Glomerular endothelial cell (primary cell): ENCODE measurements around the gene ABCA2. TPM values are rescaled to one million over a fixed set of nuclear protein-coding genes. Genes with fewer than 3 reads are reported as not detected.

Source experiments
- DNase-seq: peaks from one replicate; pipeline ENCODE4 v3.0.0-alpha.2; 2011; ENCODE audit warnings: low read depth, low spot score; ENCODE audit errors: extremely low read depth
- total RNA-seq: library from RNA; depleted of rRNA; stranded (reverse); fragments of >200 nt; gene quantifications from 2 replicates; pipeline ENCODE4 v1.2.3, GENCODE V29; 2015

The ABCA2 gene
- 27.2 and 28.4 TPM in 2 replicates for total RNA-seq

GRCh38 chr9:137027369-137028262 is at the start of gene ABCA2:
ABCA2 (minus strand) TSS chr9:137028237; CDS start chr9:137028140, 97 bp downstream.
- no peak for DNase-seq

DNA sequence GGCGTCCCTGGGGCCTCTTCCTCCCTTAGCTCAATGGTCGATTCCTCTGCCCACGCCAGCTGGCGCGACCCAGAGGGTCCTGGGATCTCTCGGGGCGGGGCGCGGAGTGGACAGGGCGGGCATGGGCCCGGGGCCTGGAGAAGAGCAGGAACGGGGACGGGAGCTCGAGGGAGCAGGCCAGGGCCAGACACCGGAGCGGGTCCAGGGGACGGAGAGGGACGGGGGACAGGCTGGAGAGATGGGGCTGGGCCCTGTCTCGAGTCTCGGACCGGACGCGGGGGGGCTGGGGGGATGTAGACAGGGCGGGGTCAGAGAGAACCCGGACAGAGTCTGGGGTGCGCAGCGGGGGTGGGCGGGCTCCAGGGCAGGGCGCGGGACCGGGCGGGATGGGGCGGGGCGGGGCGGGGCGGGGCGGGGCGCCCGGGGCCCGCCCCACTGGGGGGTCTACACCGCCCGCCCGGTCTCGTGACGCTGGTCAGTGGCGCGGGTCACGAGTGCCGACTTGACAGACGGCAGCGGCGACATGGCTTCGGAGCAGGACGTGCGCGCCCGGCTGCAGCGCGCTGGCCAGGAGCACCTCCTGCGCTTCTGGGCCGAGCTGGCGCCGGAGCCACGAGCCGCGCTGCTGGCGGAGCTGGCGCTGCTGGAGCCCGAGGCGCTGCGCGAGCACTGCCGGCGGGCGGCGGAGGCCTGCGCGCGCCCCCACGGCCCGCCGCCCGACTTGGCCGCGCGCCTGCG is 49.1 kb upstream of the ABCA2 start, which contains the start of gene UAP1L1:
Gene UAP1L1, plus strand, starts transcription at position 508 of the 738 bp plus-strand sequence. Its CDS starts 16 bp downstream, at position 524.
- DNase-seq: no peak

DNA sequence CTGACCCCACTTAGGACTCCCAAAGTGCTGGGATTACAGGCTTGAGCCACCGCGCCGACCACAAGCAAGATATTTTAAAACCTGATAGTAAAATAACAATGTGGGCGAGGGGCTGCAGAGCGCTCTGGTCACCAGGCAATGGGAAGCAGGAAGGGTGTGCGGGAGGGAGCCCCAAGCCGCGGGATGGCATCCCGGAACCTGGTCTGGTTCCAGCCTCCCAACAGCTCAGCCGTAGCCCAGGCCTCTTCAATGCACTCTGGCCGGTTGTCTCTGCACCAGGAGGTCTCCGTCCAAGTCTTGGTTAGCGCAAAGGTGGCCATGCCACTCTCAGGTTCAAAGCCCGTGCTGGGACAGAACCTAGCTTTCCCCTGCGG is 48.6 kb upstream of the ABCA2 start:
- DNase-seq: no peak

DNA sequence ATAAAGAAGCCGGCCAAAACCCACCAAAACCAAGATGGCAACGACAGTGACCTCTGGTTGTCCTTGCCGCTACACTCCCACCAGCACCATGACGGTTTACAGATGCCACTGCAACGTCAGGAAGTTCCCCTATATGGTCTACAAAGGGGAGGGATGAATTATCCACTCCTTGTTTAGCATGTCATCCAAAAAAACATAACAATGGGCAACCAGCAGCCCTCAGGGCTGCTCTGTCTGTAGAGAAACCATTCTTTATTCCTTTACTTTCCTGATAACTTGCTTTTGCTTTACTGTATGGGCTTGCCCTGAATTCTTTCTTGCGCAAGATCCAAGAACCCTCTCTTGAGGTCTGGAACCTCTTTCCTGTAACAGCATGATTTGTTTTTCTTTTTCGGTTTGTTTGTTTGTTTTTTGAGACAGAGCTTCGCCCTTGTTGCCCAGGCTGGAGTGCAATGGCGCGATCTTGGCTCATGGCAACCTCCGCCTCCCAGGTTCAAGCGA is 47.3 kb upstream of the ABCA2 start:
- no peak for DNase-seq

GRCh38 chr9:137074657-137075274 is 46.7 kb upstream of the ABCA2 start:
- no peak for DNase-seq

- no peak for DNase-seq
Measured at GRCh38 chr9:137073992-137074399, 46.0 kb upstream of the ABCA2 start.

GRCh38 chr9:137071282-137071681 is 43.2 kb upstream of the ABCA2 start:
- no peak for DNase-seq

DNA sequence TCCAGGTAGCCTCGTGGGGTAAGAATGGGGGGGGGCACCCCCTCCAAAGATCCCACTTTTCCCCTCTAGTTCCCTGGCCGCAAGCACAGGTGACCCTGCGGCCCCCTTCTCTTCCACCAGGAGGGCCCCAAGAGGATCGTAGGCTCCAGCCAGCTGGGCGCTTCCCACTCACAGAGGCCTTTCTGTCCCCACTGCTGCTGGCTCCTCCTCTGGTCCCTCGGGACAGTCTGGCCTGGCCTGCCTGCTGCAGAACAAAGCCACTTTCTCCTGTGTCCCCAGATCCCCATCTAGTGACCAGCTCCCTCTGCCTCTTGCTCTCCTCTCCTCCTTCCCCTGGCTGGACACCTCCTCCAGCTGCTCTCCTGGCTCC is 42.9 kb upstream of the ABCA2 start:
- DNase-seq: no peak

- no peak for DNase-seq
Measured at GRCh38 chr9:137070201-137070905, 42.3 kb upstream of the ABCA2 start, which contains the start of gene SAPCD2. SAPCD2 (minus strand) TSS chr9:137070557; CDS start chr9:137070460, 97 bp downstream.

DNA sequence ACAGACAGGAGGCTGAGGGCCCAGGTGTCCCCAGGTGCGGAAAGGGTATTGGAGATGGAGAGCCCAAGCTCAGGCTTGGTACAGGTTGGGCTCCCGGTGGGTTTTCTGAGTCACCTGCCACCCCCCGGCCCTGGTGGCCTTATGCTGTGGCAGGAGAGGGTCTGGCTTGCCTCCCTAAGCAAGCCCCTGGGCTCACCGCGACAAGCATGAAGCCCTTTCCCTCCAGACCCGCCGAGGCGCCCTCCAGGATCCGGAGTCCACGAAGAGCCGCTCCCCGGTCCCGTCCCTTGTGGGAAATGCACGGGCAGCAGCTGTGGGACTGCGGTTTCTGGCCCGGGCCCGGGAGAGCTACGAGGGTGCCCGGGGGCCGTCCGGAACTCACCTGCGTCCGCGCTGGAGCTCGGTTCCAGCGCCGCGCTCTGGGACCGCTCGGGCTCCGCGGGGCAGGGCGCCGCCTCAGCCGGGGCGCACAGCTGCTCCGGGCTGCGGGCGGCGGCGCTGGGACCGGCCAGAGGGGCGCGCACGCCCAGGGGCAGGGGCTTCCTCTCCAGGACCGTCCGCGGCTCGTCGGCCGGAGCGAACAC is 41.6 kb upstream of the ABCA2 start:
- DNase-seq: no peak

- DNase-seq: no peak
Measured at GRCh38 chr9:137068539-137069507, 40.8 kb upstream of the ABCA2 start.

- DNase-seq: no peak
Measured at GRCh38 chr9:137067860-137068538, 40.0 kb upstream of the ABCA2 start.

GRCh38 chr9:137066096-137066861 is 38.2 kb upstream of the ABCA2 start:
- DNase-seq: no peak

- no peak for DNase-seq
Measured at GRCh38 chr9:137065336-137065967, 37.4 kb upstream of the ABCA2 start.

DNA sequence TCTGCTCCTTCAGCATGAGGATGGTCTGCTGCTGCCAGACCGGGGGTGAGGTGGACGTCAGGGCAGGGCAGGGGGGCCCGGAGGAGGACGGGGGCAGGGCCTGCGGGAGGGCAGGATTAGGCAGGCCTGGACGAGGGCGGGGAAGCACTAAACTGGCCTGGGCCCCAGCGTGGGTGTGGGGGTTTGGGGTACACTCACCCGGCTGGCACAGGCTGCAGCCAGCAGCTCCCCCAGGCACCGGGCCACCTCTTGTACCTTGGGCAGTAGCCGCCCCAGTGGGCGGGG is 36.8 kb upstream of the ABCA2 start:
- no peak for DNase-seq

GRCh38 chr9:137064027-137064879 is 36.2 kb upstream of the ABCA2 start:
- DNase-seq: no peak
